ENCODE results near the gene CLK2.

The CLK2 gene

GRCh38 chr1:155273343-155274245 lies at the start of gene CLK2:
CLK2 (minus strand) TSS chr1:155273504; CDS start chr1:155270977, 2,527 bp downstream.
- peak; percentile 83 to 91 for DNase-seq (ENCODE audit: low read depth in 2 of 2, low spot score in 1 of 2)

GRCh38 chr1:155322571-155322952 lies 49.3 kb upstream of the CLK2 start:
- DNase-seq (ENCODE audit: low read depth in 2 of 2, low spot score in 1 of 2), result no peak

- DNase-seq (ENCODE audit: low read depth in 2 of 2, low spot score in 1 of 2), result no peak
Observed at GRCh38 chr1:155321639-155322503, 48.6 kb upstream of the CLK2 start.

GRCh38 chr1:155320661-155321617 lies 47.6 kb upstream of the CLK2 start, which contains the start of gene RUSC1:
RUSC1 (plus strand) TSS chr1:155320894; CDS start chr1:155321774, 880 bp downstream.
- DNase-seq (ENCODE audit: low read depth in 2 of 2, low spot score in 1 of 2), result peak in 1 of 2 donors; percentile 42

GRCh38 chr1:155320252-155320651 lies 46.9 kb upstream of the CLK2 start:
- no peak for DNase-seq (ENCODE audit: low read depth in 2 of 2, low spot score in 1 of 2)

- no peak for DNase-seq (ENCODE audit: low read depth in 2 of 2, low spot score in 1 of 2)
Observed at GRCh38 chr1:155319536-155319935, 46.2 kb upstream of the CLK2 start.

GRCh38 chr1:155318082-155318481 lies 44.8 kb upstream of the CLK2 start:
- no peak for DNase-seq (ENCODE audit: low read depth in 2 of 2, low spot score in 1 of 2)

GRCh38 chr1:155316922-155317321 lies 43.6 kb upstream of the CLK2 start:
- no peak for DNase-seq (ENCODE audit: low read depth in 2 of 2, low spot score in 1 of 2)

- DNase-seq (ENCODE audit: low read depth in 2 of 2, low spot score in 1 of 2), result no peak
Observed at GRCh38 chr1:155313261-155313660, 40.0 kb upstream of the CLK2 start.

GRCh38 chr1:155309423-155310021 lies 36.2 kb upstream of the CLK2 start:
- DNase-seq (ENCODE audit: low read depth in 2 of 2, low spot score in 1 of 2), result no peak

- DNase-seq (ENCODE audit: low read depth in 2 of 2, low spot score in 1 of 2), result peak; percentile 89 to 94
Observed at GRCh38 chr1:155308493-155309422, 35.5 kb upstream of the CLK2 start, which contains the start of gene FDPS. FDPS (plus strand) TSS chr1:155308866; CDS start chr1:155309790, 924 bp downstream.

GRCh38 chr1:155307247-155307740 lies 34.0 kb upstream of the CLK2 start:
- DNase-seq (ENCODE audit: low read depth in 2 of 2, low spot score in 1 of 2), result no peak

- DNase-seq (ENCODE audit: low read depth in 2 of 2, low spot score in 1 of 2), result no peak
Observed at GRCh38 chr1:155305881-155306391, 32.6 kb upstream of the CLK2 start.

GRCh38 chr1:155304558-155305063 lies 31.3 kb upstream of the CLK2 start:
- no peak for DNase-seq (ENCODE audit: low read depth in 2 of 2, low spot score in 1 of 2)

GRCh38 chr1:155301342-155301841 lies 28.1 kb upstream of the CLK2 start, which contains the start of gene PKLR:
PKLR (minus strand) TSS chr1:155301438; CDS start chr1:155301395, 43 bp downstream.
- DNase-seq (ENCODE audit: low read depth in 2 of 2, low spot score in 1 of 2), result no peak

- no peak for DNase-seq (ENCODE audit: low read depth in 2 of 2, low spot score in 1 of 2)
Observed at GRCh38 chr1:155300553-155301329, 27.4 kb upstream of the CLK2 start.

- DNase-seq (ENCODE audit: low read depth in 2 of 2, low spot score in 1 of 2), result no peak
Observed at GRCh38 chr1:155300024-155300423, 26.7 kb upstream of the CLK2 start.
